ENCODE results near the gene CCR5AS.
"Not testable (repeated sequence)": the region's sequence is repeated elsewhere in the genome, so short reads cannot be mapped to it uniquely, and the experiment has no call there.

The CCR5AS gene

DNA sequence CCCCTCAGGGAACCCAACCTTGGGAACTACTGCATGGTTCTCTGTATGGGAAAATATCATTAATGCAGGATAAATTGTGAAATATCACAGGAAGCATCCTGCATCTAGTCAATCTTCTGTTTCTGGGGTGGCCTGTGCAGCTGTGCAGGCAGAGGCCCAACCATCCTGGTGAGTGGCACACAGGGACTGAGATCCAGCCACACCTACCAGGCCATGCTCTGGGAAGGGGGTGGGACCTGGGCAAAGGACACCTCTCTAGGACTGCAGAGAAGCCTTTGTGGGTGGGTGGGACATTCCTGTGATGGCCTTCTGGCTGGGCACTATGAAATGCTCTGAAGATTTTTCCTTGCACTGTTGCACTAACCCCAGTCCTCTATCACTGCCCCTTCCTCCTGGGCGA, 27.0 kb upstream of the CCR5AS start:
- ATAC-seq (ENCODE audit: low read depth) = no peak
- Mint-ChIP-seq H3K27me3 (no peaks in the 10 kb centered on the region), H3K4me1 (peaks cover 2% of the 10 kb centered on the region), H3K4me3 (no peak overlapping the region), H3K36me3 (ENCODE audit: low read depth) (peaks cover 1% of the 10 kb centered on the region), H3K9me3 (peaks cover 14% of the 10 kb centered on the region), H3K27ac (no peak overlapping the region)
- CTCF ChIA-PET = no interaction called here
- DNase-seq = no peak
- no peak for TF ChIP-seq CTCF (IDR thresholded peaks at IDR 0.05)
- intact Hi-C loops (cut with micrococcal nuclease) = no loop called here
- POLR2A ChIA-PET = no interaction called here

- ATAC-seq (ENCODE audit: low read depth); H3K4me3 Mint-ChIP-seq; intact Hi-C loops (cut with micrococcal nuclease); DNase-seq; CTCF ChIA-PET; H3K27ac Mint-ChIP-seq; H3K4me1 Mint-ChIP-seq; H3K36me3 Mint-ChIP-seq (ENCODE audit: low read depth); H3K27me3 Mint-ChIP-seq; POLR2A ChIA-PET: not testable (repeated sequence)
- H3K9me3 Mint-ChIP-seq = peaks cover 14% of the 10 kb centered on the region
These were observed 26.3 kb upstream of the CCR5AS start for GRCh38 chr3:46433118-46433517.

DNA sequence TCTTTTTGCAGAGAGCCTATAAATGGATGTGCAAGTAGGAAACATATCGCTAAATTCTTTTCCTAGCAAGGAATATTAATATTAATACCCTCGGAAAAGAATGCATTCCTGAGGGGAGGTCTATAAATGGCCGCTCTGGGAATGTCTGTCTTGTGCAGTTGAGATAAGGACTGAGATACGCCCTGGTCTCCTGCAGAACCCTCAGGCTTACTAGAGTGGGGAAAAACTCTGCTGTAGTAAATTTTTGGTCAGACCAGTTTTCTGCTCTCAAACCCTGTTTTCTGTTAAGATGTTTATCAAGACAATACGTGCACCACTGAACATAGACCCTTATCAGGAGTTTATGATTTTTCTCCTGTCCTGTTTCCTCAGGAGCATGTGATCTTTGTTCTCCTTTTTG, 25.0 kb upstream of the CCR5AS start:
- not testable (repeated sequence) for H3K27ac Mint-ChIP-seq

DNA sequence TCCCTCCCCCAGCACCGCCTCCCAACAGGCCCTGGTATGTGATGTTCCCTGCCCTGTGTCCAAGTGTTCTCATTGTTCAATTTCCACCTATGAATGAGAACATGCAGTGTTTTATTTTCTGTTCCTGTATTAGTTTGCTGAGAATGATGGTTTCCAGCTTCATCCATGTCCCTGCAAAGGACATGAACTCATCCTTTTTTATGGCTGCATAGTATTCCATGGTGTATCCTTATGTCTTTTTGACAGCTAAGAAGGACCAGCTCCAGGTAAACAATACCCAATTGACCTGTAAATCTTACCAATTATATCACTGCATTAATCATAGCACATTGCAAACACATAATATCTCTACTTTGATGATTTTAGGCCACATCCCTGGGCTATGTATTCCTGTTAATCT, 24.0 kb upstream of the CCR5AS start:
- DNase-seq; CTCF ChIA-PET; H3K27ac Mint-ChIP-seq; H3K4me3 Mint-ChIP-seq; intact Hi-C loops (cut with micrococcal nuclease); POLR2A ChIA-PET; ATAC-seq (ENCODE audit: low read depth); H3K4me1 Mint-ChIP-seq; H3K27me3 Mint-ChIP-seq; H3K36me3 Mint-ChIP-seq (ENCODE audit: low read depth): not testable (repeated sequence)
- peaks cover 14% of the 10 kb centered on the region for H3K9me3 Mint-ChIP-seq

More for the DNA sequence above, 25.0 kb upstream of the CCR5AS start:
- H3K36me3 Mint-ChIP-seq (ENCODE audit: low read depth); ATAC-seq (ENCODE audit: low read depth); H3K27me3 Mint-ChIP-seq; H3K4me3 Mint-ChIP-seq; DNase-seq; H3K4me1 Mint-ChIP-seq; POLR2A ChIA-PET; intact Hi-C loops (cut with micrococcal nuclease); CTCF ChIA-PET: not testable (repeated sequence)
- H3K9me3 Mint-ChIP-seq = peaks cover 14% of the 10 kb centered on the region

GRCh38 chr3:46429671-46430070, 22.8 kb upstream of the CCR5AS start:
- Mint-ChIP-seq H3K27me3 (no peaks in the 10 kb centered on the region), H3K36me3 (ENCODE audit: low read depth) (peaks cover 1% of the 10 kb centered on the region), H3K9me3 (peaks cover 14% of the 10 kb centered on the region), H3K4me1 (no peaks in the 10 kb centered on the region), H3K4me3 (no peak overlapping the region), H3K27ac (no peak overlapping the region)
- ATAC-seq (ENCODE audit: low read depth) = no peak
- ChIA-PET CTCF (no interaction called here), POLR2A (no interaction called here)
- no peak for TF ChIP-seq CTCF (IDR thresholded peaks at IDR 0.05)
- intact Hi-C loops (cut with micrococcal nuclease) = no loop called here
- no peak for DNase-seq

DNA sequence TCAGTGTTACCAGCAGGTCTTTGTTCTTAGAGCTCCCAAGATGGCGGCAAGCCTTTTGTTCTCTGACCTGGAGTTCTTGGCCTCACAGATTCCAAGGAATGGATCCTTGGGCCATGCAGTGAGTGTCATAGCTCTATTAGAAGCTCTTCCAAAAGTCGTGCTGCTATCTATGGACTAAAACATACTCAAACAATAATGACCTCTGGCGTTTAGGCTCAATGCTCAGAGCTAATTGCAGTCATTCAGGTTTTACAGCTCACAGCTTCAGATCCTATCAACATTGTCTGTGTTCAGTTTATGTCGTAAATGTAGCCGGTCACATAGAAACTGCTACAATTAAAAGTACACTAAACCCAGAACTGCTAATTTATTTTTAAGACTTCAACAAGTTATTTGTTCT, 22.4 kb upstream of the CCR5AS start:
- intact Hi-C loops (cut with micrococcal nuclease) = no loop called here
- H3K36me3 Mint-ChIP-seq (ENCODE audit: low read depth) = peaks cover 1% of the 10 kb centered on the region
- no peaks in the 10 kb centered on the region for H3K27me3 Mint-ChIP-seq
- H3K4me3 Mint-ChIP-seq = no peak overlapping the region
- peaks cover 14% of the 10 kb centered on the region for H3K9me3 Mint-ChIP-seq
- POLR2A ChIA-PET = no interaction called here
- DNase-seq (no peak), ATAC-seq (ENCODE audit: low read depth) (no peak)
- CTCF ChIA-PET = no interaction called here
- no peak overlapping the region for H3K27ac Mint-ChIP-seq
- TF ChIP-seq CTCF (IDR thresholded peaks at IDR 0.05) = no peak
- H3K4me1 Mint-ChIP-seq = no peaks in the 10 kb centered on the region
